ENCODE results near the gene SCAF8.

SCAF8 gene

GRCh38 chr6:154841109-154841508, 107.9 kb downstream of the SCAF8 start:
- no peak for DNase-seq

- no peak for DNase-seq
These were observed 109.6 kb downstream of the SCAF8 start for GRCh38 chr6:154842833-154843232.

- DNase-seq, result no peak
These were observed 114.1 kb downstream of the SCAF8 start for GRCh38 chr6:154847318-154847717.

- DNase-seq, result peak in 1 of 2 experiments; percentile 1
These were observed 115.4 kb downstream of the SCAF8 start for GRCh38 chr6:154848580-154848979.

GRCh38 chr6:154849475-154849874, 116.3 kb downstream of the SCAF8 start:
- DNase-seq, result no peak

GRCh38 chr6:154852687-154853086, 119.5 kb downstream of the SCAF8 start:
- DNase-seq, result no peak

- DNase-seq, result no peak
These were observed 124.3 kb downstream of the SCAF8 start for GRCh38 chr6:154857529-154857928.

GRCh38 chr6:154861825-154862224, 128.6 kb downstream of the SCAF8 start:
- no peak for DNase-seq

GRCh38 chr6:154862536-154862935, 129.3 kb downstream of the SCAF8 start:
- DNase-seq, result no peak

GRCh38 chr6:154864066-154864430, 130.8 kb downstream of the SCAF8 start:
- DNase-seq, result no peak

- DNase-seq, result no peak
These were observed 132.1 kb downstream of the SCAF8 start for GRCh38 chr6:154865291-154865690.

- DNase-seq, result peak; percentile 31 to 58
These were observed 135.0 kb downstream of the SCAF8 start for GRCh38 chr6:154868143-154868594.

- DNase-seq, result no peak
These were observed 139.4 kb downstream of the SCAF8 start for GRCh38 chr6:154872542-154873114.

GRCh38 chr6:154873546-154873945, 140.3 kb downstream of the SCAF8 start:
- no peak for DNase-seq

GRCh38 chr6:154874773-154875592, 141.8 kb downstream of the SCAF8 start:
- DNase-seq, result no peak

GRCh38 chr6:154876486-154877280, 143.5 kb downstream of the SCAF8 start:
- DNase-seq, result no peak

- DNase-seq, result no peak
These were observed 145.8 kb downstream of the SCAF8 start for GRCh38 chr6:154878871-154879491.

GRCh38 chr6:154882107-154882506, 148.9 kb downstream of the SCAF8 start:
- DNase-seq, result no peak

All from SHP77 (cell line).